IMR-90 (cell line): ENCODE results near the gene TCF7L1.

Source experiments
- BHLHE40 ChIP-seq: fragments of 150-350 bp; IDR thresholded peaks from 2 replicates; pipeline ENCODE4 v1.6.1; 2016; ENCODE audit warnings: mild to moderate bottlenecking, low read depth, low read length
- CEBPB ChIP-seq: IDR thresholded peaks from 2 replicates; pipeline ENCODE4 v1.6.1; 2012; ENCODE audit warnings: low read depth, low read length, improper control_type of control experiment
- CTCF ChIP-seq: conservative IDR thresholded peaks from 2 replicates; pipeline ENCODE4 v1.5.1; 2012; ENCODE audit warnings: mild to moderate bottlenecking, low read depth, low read length, improper control_type of control experiment
- FOS ChIP-seq: fragments of 150-350 bp; IDR thresholded peaks from 2 replicates; pipeline ENCODE4 v1.6.1; 2016; ENCODE audit warnings: low read depth, low read length
- MAZ ChIP-seq: IDR thresholded peaks from 2 replicates; pipeline ENCODE4 v1.6.1; 2012; ENCODE audit warnings: low read depth, mild to moderate bottlenecking, low read length, improper control_type of control experiment, moderate library complexity, borderline replicate concordance
- MXI1 ChIP-seq: IDR thresholded peaks from 2 replicates; pipeline ENCODE4 v1.6.1; 2012; ENCODE audit warnings: low read depth, mild to moderate bottlenecking, low read length, moderate library complexity, borderline replicate concordance
- POLR2A ChIP-seq: IDR thresholded peaks from 2 replicates; pipeline ENCODE4 v1.6.1; 2012; ENCODE audit warnings: mild to moderate bottlenecking, low read depth, low read length
- RAD21 ChIP-seq: IDR thresholded peaks from 2 replicates; pipeline ENCODE4 v1.6.1; 2012; ENCODE audit warnings: low read length, improper control_type of control experiment
- RCOR1 ChIP-seq: IDR thresholded peaks from 2 replicates; pipeline ENCODE4 v1.6.1; 2012; ENCODE audit warnings: mild to moderate bottlenecking, low read length, improper control_type of control experiment; ENCODE audit not compliant: insufficient replicate concordance
- RFX5 ChIP-seq: IDR thresholded peaks from 2 replicates; pipeline ENCODE4 v1.8.0; 2012; ENCODE audit warnings: low read depth, mild to moderate bottlenecking, low read length, moderate library complexity
- SMC3 ChIP-seq: fragments of 150-350 bp; IDR thresholded peaks from 2 replicates; pipeline ENCODE4 v1.6.1; 2016; ENCODE audit warnings: low read depth, mild to moderate bottlenecking, antibody characterized with exemption, low read length, moderate library complexity
- TF ChIP-seq, protein P1 (sequence below): fragments of 150-350 bp; IDR thresholded peaks from 2 replicates; pipeline ENCODE4 v1.6.1; 2017; ENCODE audit warnings: mild to moderate bottlenecking, antibody characterized with exemption, low read length, low read depth
- TF ChIP-seq, protein P2 (sequence below): fragments of 150-350 bp; IDR thresholded peaks from 2 replicates; pipeline ENCODE4 v1.6.1; 2016; ENCODE audit warnings: low read depth, mild to moderate bottlenecking, low read length, moderate library complexity, borderline replicate concordance

GRCh38 chr2:85091838-85092237, 41.4 kb upstream of the TCF7L1 start:
- TF ChIP-seq, protein P1, sequence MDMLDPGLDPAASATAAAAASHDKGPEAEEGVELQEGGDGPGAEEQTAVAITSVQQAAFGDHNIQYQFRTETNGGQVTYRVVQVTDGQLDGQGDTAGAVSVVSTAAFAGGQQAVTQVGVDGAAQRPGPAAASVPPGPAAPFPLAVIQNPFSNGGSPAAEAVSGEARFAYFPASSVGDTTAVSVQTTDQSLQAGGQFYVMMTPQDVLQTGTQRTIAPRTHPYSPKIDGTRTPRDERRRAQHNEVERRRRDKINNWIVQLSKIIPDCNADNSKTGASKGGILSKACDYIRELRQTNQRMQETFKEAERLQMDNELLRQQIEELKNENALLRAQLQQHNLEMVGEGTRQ, result no peak
- TF ChIP-seq POLR2A, result no peak
- no peak for TF ChIP-seq CTCF
- TF ChIP-seq RAD21, result no peak
- TF ChIP-seq FOS, result no peak
- TF ChIP-seq, protein P2, sequence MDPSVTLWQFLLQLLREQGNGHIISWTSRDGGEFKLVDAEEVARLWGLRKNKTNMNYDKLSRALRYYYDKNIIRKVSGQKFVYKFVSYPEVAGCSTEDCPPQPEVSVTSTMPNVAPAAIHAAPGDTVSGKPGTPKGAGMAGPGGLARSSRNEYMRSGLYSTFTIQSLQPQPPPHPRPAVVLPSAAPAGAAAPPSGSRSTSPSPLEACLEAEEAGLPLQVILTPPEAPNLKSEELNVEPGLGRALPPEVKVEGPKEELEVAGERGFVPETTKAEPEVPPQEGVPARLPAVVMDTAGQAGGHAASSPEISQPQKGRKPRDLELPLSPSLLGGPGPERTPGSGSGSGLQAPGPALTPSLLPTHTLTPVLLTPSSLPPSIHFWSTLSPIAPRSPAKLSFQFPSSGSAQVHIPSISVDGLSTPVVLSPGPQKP, result no peak
- no peak for TF ChIP-seq CEBPB
- no peak for TF ChIP-seq RFX5
- TF ChIP-seq SMC3, result no peak
- no peak for TF ChIP-seq MXI1
- no peak for TF ChIP-seq MAZ
- no peak for TF ChIP-seq RCOR1
- TF ChIP-seq BHLHE40, result no peak
